Hepatocyte (in vitro differentiated cells): ENCODE measurements around the gene HTR3A. TPM values are rescaled to one million over a fixed set of nuclear protein-coding genes. Genes with fewer than 3 reads are reported as not detected.

Experiments
- DNase-seq: peaks from one replicate; pipeline ENCODE4 v3.0.0-alpha.2; 2016; ENCODE audit warnings: low spot score
- H2AFZ ChIP-seq: fragments of 200-600 bp; sonication (generic); 2 replicates; pipeline ENCODE4 v1.6.0; 2016; ENCODE audit warnings: antibody characterized with exemption, mild to moderate bottlenecking
- H3K27ac ChIP-seq: fragments of 200-600 bp; sonication (generic); 2 replicates; pipeline ENCODE4 v1.5.1; 2016; ENCODE audit warnings: mild to moderate bottlenecking
- H3K27me3 ChIP-seq: fragments of 200-600 bp; sonication (generic); 2 replicates; pipeline ENCODE4 v1.6.1; 2016
- H3K36me3 ChIP-seq: fragments of 200-600 bp; sonication (generic); replicated peaks from 2 replicates; pipeline ENCODE4 v1.5.1; 2016; ENCODE audit warnings: low read depth; ENCODE audit not compliant: insufficient read depth
- H3K4me1 ChIP-seq: fragments of 200-600 bp; sonication (generic); 2 replicates; pipeline ENCODE4 v1.5.1; 2016; ENCODE audit warnings: mild to moderate bottlenecking, moderate library complexity; ENCODE audit not compliant: insufficient read depth
- H3K4me2 ChIP-seq: fragments of 200-600 bp; sonication (generic); 2 replicates; pipeline ENCODE4 v1.6.0; 2016
- H3K4me3 ChIP-seq: fragments of 200-600 bp; sonication (generic); 2 replicates; pipeline ENCODE4 v1.5.1; 2016; ENCODE audit warnings: mild to moderate bottlenecking
- H3K79me2 ChIP-seq: fragments of 200-600 bp; sonication (generic); 2 replicates; pipeline ENCODE4 v1.6.0; 2017; ENCODE audit warnings: mild to moderate bottlenecking
- H3K9me2 ChIP-seq: fragments of 200-600 bp; sonication (generic); replicated peaks from 2 replicates; pipeline ENCODE4 v1.6.0; 2017; ENCODE audit warnings: mild to moderate bottlenecking; ENCODE audit not compliant: insufficient read depth
- H3K9me3 ChIP-seq: fragments of 200-600 bp; sonication (generic); 2 replicates; pipeline ENCODE4 v1.5.1; 2016; ENCODE audit warnings: low read depth, mild to moderate bottlenecking
- H4K20me1 ChIP-seq: fragments of 200-600 bp; sonication (generic); 2 replicates; pipeline ENCODE4 v1.6.0; 2016; ENCODE audit warnings: mild to moderate bottlenecking; ENCODE audit not compliant: insufficient read depth, poor library complexity, severe bottlenecking
- CTCF ChIP-seq: fragments of 200-600 bp; sonication (generic); IDR thresholded peaks from 2 replicates; pipeline ENCODE4 v1.5.1; 2016; ENCODE audit warnings: antibody characterized with exemption, mild to moderate bottlenecking; ENCODE audit not compliant: poor library complexity
- EZH2 ChIP-seq: fragments of 200-600 bp; sonication (generic); IDR thresholded peaks from 2 replicates; pipeline ENCODE4 v1.6.1; 2016; ENCODE audit warnings: antibody characterized with exemption, mild to moderate bottlenecking, borderline replicate concordance
- EZH2phosphoT487 ChIP-seq: fragments of 200-600 bp; sonication (generic); IDR thresholded peaks from one replicate; pipeline ENCODE4 v1.6.1; 2018; ENCODE audit warnings: antibody characterized with exemption, mild to moderate bottlenecking, low read depth, moderate library complexity; ENCODE audit not compliant: unreplicated experiment, severe bottlenecking
- WGBS: methylation state at CpG from one replicate; pipeline ENCODE4 v1.1.6; 2016; ENCODE audit warnings: low lambda C conversion rate; ENCODE audit errors: missing lambda C conversion rate; 5-methylcytosine and 5-hydroxymethylcytosine counted together
- polyA plus RNA-seq: library from polyadenylated mRNA; unstranded; fragments of >200 nt; fragmentation: Nextera tagmentation; extraction: Ambion mirVana; gene quantifications from 2 replicates; pipeline ENCODE4 v1.2.1, GENCODE V29; 2016
- total RNA-seq: library from RNA; depleted of rRNA; stranded (reverse); fragments of >200 nt; gene quantifications from 2 replicates; pipeline ENCODE4 v1.2.3, GENCODE V29; 2014

Gene HTR3A
- total and polyA plus RNA-seq, 2 experiments from 2014 or later, result not detected

DNA sequence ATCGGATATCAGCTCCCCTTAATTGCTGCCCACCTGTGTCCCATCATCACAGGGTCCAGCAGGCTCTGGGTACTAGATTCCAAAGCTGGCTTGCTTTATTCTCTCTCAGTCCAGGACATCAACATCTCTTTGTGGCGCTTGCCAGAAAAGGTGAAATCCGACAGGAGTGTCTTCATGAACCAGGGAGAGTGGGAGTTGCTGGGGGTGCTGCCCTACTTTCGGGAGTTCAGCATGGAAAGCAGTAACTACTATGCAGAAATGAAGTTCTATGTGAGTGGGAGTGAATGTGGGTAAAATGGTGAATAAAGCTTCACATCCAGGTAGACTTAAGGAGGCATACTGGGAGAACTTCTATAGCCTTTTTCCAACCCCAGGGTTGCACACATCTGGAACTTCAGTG lies 11.0 kb downstream of the HTR3A start:
- H3K79me2 ChIP-seq, result no peaks in the 10 kb centered on the region
- TF ChIP-seq CTCF, result no peak
- TF ChIP-seq EZH2, result no peak
- H4K20me1 ChIP-seq, result no peaks in the 10 kb centered on the region
- H3K4me2 ChIP-seq, result no peak overlapping the region
- H3K27me3 ChIP-seq, result peaks cover 8% of the 10 kb centered on the region
- no peak overlapping the region for H3K4me3 ChIP-seq
- H3K9me2 ChIP-seq, result no peaks in the 10 kb centered on the region
- DNase-seq, result no peak
- H3K9me3 ChIP-seq, result no peaks in the 10 kb centered on the region
- H3K36me3 ChIP-seq, result no peaks in the 10 kb centered on the region
- H3K4me1 ChIP-seq, result no peaks in the 10 kb centered on the region
- no peak overlapping the region for H3K27ac ChIP-seq
- WGBS, result 86% methylated on average over 4 of the region's 4 CpGs
- no peak overlapping the region for H2AFZ ChIP-seq

DNA sequence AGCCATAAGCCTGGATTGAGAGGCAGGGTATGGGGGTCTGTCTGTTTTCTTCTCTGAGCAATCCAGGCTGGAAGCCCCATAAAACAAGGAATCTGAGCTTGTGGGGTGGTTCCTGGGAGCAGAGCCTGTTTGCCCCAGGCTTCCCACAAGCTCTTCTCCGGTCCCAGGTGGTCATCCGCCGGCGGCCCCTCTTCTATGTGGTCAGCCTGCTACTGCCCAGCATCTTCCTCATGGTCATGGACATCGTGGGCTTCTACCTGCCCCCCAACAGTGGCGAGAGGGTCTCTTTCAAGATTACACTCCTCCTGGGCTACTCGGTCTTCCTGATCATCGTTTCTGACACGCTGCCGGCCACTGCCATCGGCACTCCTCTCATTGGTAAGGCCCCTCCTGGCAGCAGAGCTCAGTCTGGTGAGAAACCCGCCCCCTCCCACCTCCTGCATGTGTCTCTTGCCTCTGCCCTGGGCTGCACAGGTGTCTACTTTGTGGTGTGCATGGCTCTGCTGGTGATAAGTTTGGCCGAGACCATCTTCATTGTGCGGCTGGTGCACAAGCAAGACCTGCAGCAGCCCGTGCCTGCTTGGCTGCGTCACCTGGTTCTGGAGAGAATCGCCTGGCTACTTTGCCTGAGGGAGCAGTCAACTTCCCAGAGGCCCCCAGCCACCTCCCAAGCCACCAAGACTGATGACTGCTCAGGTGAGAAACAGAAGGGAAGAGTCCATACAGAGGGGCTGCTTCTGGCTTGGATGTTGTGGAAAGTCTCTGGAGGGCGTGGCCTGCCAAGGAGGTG lies 11.6 kb downstream of the HTR3A start:
- Histone ChIP-seq H2AFZ (no peak overlapping the region), H3K9me3 (no peaks in the 10 kb centered on the region), H3K27ac (no peak overlapping the region), H3K36me3 (no peaks in the 10 kb centered on the region), H3K27me3 (peaks cover 8% of the 10 kb centered on the region), H4K20me1 (no peaks in the 10 kb centered on the region), H3K4me1 (no peaks in the 10 kb centered on the region), H3K79me2 (no peaks in the 10 kb centered on the region), H3K4me2 (no peak overlapping the region), H3K9me2 (no peaks in the 10 kb centered on the region), H3K4me3 (no peak overlapping the region)
- no peak for DNase-seq
- TF ChIP-seq CTCF, result no peak
- no peak for TF ChIP-seq EZH2
- no peak for TF ChIP-seq EZH2phosphoT487
- WGBS, result 88% methylated on average over 18 of the region's 18 CpGs

DNA sequence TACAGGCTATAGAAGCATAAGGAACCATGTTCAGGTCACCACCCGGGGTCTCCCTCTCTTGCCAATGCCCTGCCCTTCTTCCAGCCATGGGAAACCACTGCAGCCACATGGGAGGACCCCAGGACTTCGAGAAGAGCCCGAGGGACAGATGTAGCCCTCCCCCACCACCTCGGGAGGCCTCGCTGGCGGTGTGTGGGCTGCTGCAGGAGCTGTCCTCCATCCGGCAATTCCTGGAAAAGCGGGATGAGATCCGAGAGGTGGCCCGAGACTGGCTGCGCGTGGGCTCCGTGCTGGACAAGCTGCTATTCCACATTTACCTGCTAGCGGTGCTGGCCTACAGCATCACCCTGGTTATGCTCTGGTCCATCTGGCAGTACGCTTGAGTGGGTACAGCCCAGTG lies 14.5 kb downstream of the HTR3A start:
- Histone ChIP-seq H3K4me1 (no peaks in the 10 kb centered on the region), H3K9me2 (no peaks in the 10 kb centered on the region), H3K27ac (no peak overlapping the region), H3K36me3 (no peaks in the 10 kb centered on the region), H3K27me3 (peaks cover 29% of the 10 kb centered on the region), H4K20me1 (no peaks in the 10 kb centered on the region), H3K4me3 (no peak overlapping the region), H3K79me2 (no peaks in the 10 kb centered on the region), H2AFZ (no peak overlapping the region), H3K9me3 (no peaks in the 10 kb centered on the region), H3K4me2 (no peak overlapping the region)
- TF ChIP-seq EZH2phosphoT487, result no peak
- no peak for TF ChIP-seq EZH2
- TF ChIP-seq CTCF, result no peak
- WGBS, result 69% methylated on average over 14 of the region's 15 CpGs
- no peak for DNase-seq
